ENCODE data around the gene FAM136A. TPM values are rescaled to one million over a fixed set of nuclear protein-coding genes. Genes with fewer than 3 reads are reported as not detected.

Gene FAM136A
- total RNA-seq, 2 experiments from 2014 or later: 34.1 to 37.4 TPM

Other genes with a start within 250 kb of the FAM136A start
- 100 to 1,000 TPM; 475 to 483 TPM for gene PCBP1, start 214.6 kb downstream of the FAM136A start, total RNA-seq
- gene C2orf42, start 111.0 kb downstream of the FAM136A start, total RNA-seq: 10 to 100 TPM; 28.8 to 32.2 TPM
- 100 to 1,000 TPM; 112 to 116 TPM for gene TIA1, start 53.4 kb downstream of the FAM136A start, total RNA-seq
- gene PCYOX1, start 43.9 kb downstream of the FAM136A start, total RNA-seq: 10 to 100 TPM; 14.7 to 16.5 TPM
- gene SNRPG, start 8.3 kb downstream of the FAM136A start, total RNA-seq: 100 to 1,000 TPM; 300 to 315 TPM

All from activated CD4-positive, alpha-beta memory T cell treated with anti-CD3 and anti-CD28 coated beads, Interleukin-2, amount 10 ng/mL, durations not matched to agents 7 days and 5 days (primary cell).